Measurements from ENCODE around the gene CCER1. TPM values are rescaled to one million over a fixed set of nuclear protein-coding genes. Genes with fewer than 3 reads are reported as not detected.

CCER1 gene
- total RNA-seq, 1 experiment from 2014 or later, result not detected

- no CpG with 5 or more reads among the region's 5 CpGs for WGBS (ENCODE audit: extremely low coverage, insufficient read length, low lambda C conversion rate)
- Histone ChIP-seq H3T11ph (ENCODE audit: low read length) (no peak overlapping the region), H2BK120ac (ENCODE audit: low read depth, low read length, poor library complexity, severe bottlenecking) (no peak overlapping the region), H2AFZ (ENCODE audit: low read length) (no peak overlapping the region), H2AK5ac (ENCODE audit: insufficient read length, low read length) (no peak overlapping the region), H3K79me2 (ENCODE audit: insufficient read depth, low read length) (no peaks in the 10 kb centered on the region), H3K27ac (ENCODE audit: insufficient read length, low read depth, low read length) (no peak overlapping the region), H3K4me2 (ENCODE audit: insufficient read depth, insufficient read length, low read length) (no peak overlapping the region), H3K9me3 (ENCODE audit: control insufficient read depth, low read depth, low read length) (no peaks in the 10 kb centered on the region), H4K5ac (ENCODE audit: insufficient read length, low read depth, low read length) (no peak overlapping the region), H4K91ac (ENCODE audit: insufficient read length, low read depth, low read length) (no peak overlapping the region), H3K9ac (ENCODE audit: extremely low read depth, insufficient read length, low read length) (no peak overlapping the region), H3K27me3 (ENCODE audit: insufficient read depth, low read length) (no peaks in the 10 kb centered on the region), H3K18ac (ENCODE audit: insufficient read length, low read depth, low read length) (no peak overlapping the region), H2BK20ac (ENCODE audit: low read depth, low read length, poor library complexity, severe bottlenecking) (no peak overlapping the region), H2BK5ac (ENCODE audit: insufficient read length, low read length) (no peak overlapping the region), H3K79me1 (ENCODE audit: insufficient read depth, low read depth, low read length, poor library complexity, severe bottlenecking) (no peaks in the 10 kb centered on the region), H3K4me1 (ENCODE audit: insufficient read depth, low read length) (no peaks in the 10 kb centered on the region), H4K20me1 (ENCODE audit: control insufficient read depth, insufficient read depth, insufficient read length) (no peaks in the 10 kb centered on the region), H3K56ac (ENCODE audit: insufficient read length, low read depth, low read length) (no peak overlapping the region), H3K23me2 (ENCODE audit: insufficient read length, low read depth, low read length, poor library complexity, severe bottlenecking) (no peaks in the 10 kb centered on the region), H3K14ac (ENCODE audit: insufficient read depth, low read length) (no peak overlapping the region), H2BK12ac (ENCODE audit: insufficient read length, low read depth, low read length) (no peak overlapping the region), H2BK15ac (ENCODE audit: low read depth, low read length) (no peak overlapping the region), H4K8ac (replicated peaks; ENCODE audit: insufficient read length, low read depth, low read length) (no peak overlapping the region), H3K23ac (ENCODE audit: insufficient read length, low read depth, low read length) (no peak overlapping the region), H3K4ac (ENCODE audit: low read depth, low read length) (no peak overlapping the region)
- H3K36me3 Mint-ChIP-seq (ENCODE audit: insufficient read depth in 1 of 3, low read depth in 3 of 3), result peaks cover 4 to 14% (median 6%) of the 10 kb centered on the region in 3 experiments; a peak in 4 of 7 replicates
- DNase-seq, result no peak
- no peaks in the 10 kb centered on the region for H3K4me1 Mint-ChIP-seq
- H3K27ac Mint-ChIP-seq, result no peak overlapping the region
- TF ChIP-seq CTCF (conservative IDR thresholded peaks at IDR 0.05), result no peak
- no peak overlapping the region for H3K4me3 Mint-ChIP-seq
- H3K9me3 Mint-ChIP-seq, result peaks cover 14 to 21% of the 10 kb centered on the region in 2 experiments
- no peaks in the 10 kb centered on the region; the same call in 1 of the 2 replicates for H3K27me3 Mint-ChIP-seq (ENCODE audit: low read depth)
Observed at GRCh38 chr12:90925562-90925961, 29.4 kb downstream of the CCER1 start.

Measured in H9 (cell line).